ENCODE results near the gene SLC10A7. TPM values are rescaled to one million over a fixed set of nuclear protein-coding genes. Genes with fewer than 3 reads are reported as not detected.

SLC10A7 gene
- total and polyA plus RNA-seq, 2 of the 8 experiments (the other 6 are each of a cell fraction or from before 2014, with no cell fraction given): 2.5 to 2.9 TPM

GRCh38 chr4:146401274-146401673, 120.5 kb downstream of the SLC10A7 start:
- no peak overlapping the region for H3K4ac ChIP-seq (replicated peaks; ENCODE audit: insufficient read length, low read depth, low read length)
- no peak overlapping the region for H2BK5ac ChIP-seq (ENCODE audit: low read depth, low read length)
- ChIA-PET CTCF (ENCODE audit: partially characterized antibody) (no interaction called here), POLR2A (ENCODE audit: partially characterized antibody) (no interaction called here)
- H3K4me2 ChIP-seq (ENCODE audit: insufficient read depth in 1 of 2, low read depth in 2 of 2, low read length in 2 of 2): no peak overlapping the region
- no peak overlapping the region for H3K14ac ChIP-seq (ENCODE audit: insufficient read length)
- H4K5ac ChIP-seq (ENCODE audit: insufficient read length, low read depth, low read length): no peak overlapping the region
- no peaks in the 10 kb centered on the region for H3K36me3 ChIP-seq (ENCODE audit: control insufficient read depth in 2 of 4, insufficient read depth in 4 of 4, low read length in 3 of 4)
- H2BK20ac ChIP-seq (ENCODE audit: low read length): no peak overlapping the region
- no peak overlapping the region for H4K8ac ChIP-seq (ENCODE audit: extremely low read depth, insufficient read depth, low read length)
- H3K4me1 ChIP-seq (replicated peaks in 1 of 4; ENCODE audit: control insufficient read depth in 3 of 4, insufficient read depth in 4 of 4, low read length in 3 of 4): no peaks in the 10 kb centered on the region
- TF ChIP-seq GTF2F1 (IDR thresholded peaks at IDR 0.05; ENCODE audit: borderline replicate concordance, low read depth, low read length) (no peak), SIN3A (conservative IDR thresholded peaks at IDR 0.05 in 1 of 2, IDR thresholded peaks at IDR 0.05 in 1 of 2; ENCODE audit: low read depth in 1 of 2, low read length in 2 of 2) (no peak), FOSL1 (IDR thresholded peaks at IDR 0.05; ENCODE audit: insufficient read depth, low read depth, low read length) (no peak), SRF (IDR thresholded peaks at IDR 0.05; ENCODE audit: low read depth, low read length) (no peak), KDM5A (IDR thresholded peaks at IDR 0.05; ENCODE audit: low read length) (no peak), RBBP5 (IDR thresholded peaks at IDR 0.05; ENCODE audit: borderline replicate concordance, low read depth, low read length) (no peak), CTCF (IDR thresholded peaks at IDR 0.05; ENCODE audit: control extremely low read depth in 1 of 3, insufficient read depth in 1 of 3, low read depth in 1 of 3, low read length in 3 of 3) (no peak), CBX5 (IDR thresholded peaks at IDR 0.05; ENCODE audit: low read depth, low read length) (no peak)
- no peak overlapping the region for H2AFZ ChIP-seq (ENCODE audit: low read length)
- no peak overlapping the region for H2BK12ac ChIP-seq (ENCODE audit: low read depth, low read length)
- no peak overlapping the region for H3K4me3 ChIP-seq (ENCODE audit: extremely low read depth in 1 of 4, insufficient read depth in 2 of 4, low read depth in 3 of 4, low read length in 4 of 4)
- H3K27ac ChIP-seq (ENCODE audit: low read depth, low read length): no peak overlapping the region
- H3K27me3 ChIP-seq (replicated peaks in 1 of 4; ENCODE audit: control insufficient read depth in 3 of 4, extremely low read depth in 1 of 4, insufficient read depth in 3 of 4, low read length in 3 of 4): no peaks in the 10 kb centered on the region
- no peaks in the 10 kb centered on the region for H4K20me1 ChIP-seq (replicated peaks in 1 of 2; ENCODE audit: control insufficient read depth in 1 of 2, insufficient read depth in 2 of 2, low read length in 2 of 2)
- H3K18ac ChIP-seq (ENCODE audit: extremely low read depth, low read length): no peak overlapping the region
- H3K56ac ChIP-seq (replicated peaks; ENCODE audit: insufficient read length, low read depth, low read length): no peak overlapping the region
- DNase-seq (ENCODE audit: low read depth in 1 of 2, low spot score in 2 of 2) (no peak), FAIRE-seq (no peak)
- H3K9ac ChIP-seq (replicated peaks in 1 of 4; ENCODE audit: extremely low read depth in 1 of 4, low read depth in 3 of 4, low read length in 3 of 4): no peak overlapping the region
- no peaks in the 10 kb centered on the region for H3K79me1 ChIP-seq (ENCODE audit: low read depth, low read length)
- no peaks in the 10 kb centered on the region for H3K23me2 ChIP-seq (ENCODE audit: low read depth, low read length)
- H4K91ac ChIP-seq (replicated peaks; ENCODE audit: insufficient read length, low read length): no peak overlapping the region
- H3K23ac ChIP-seq (ENCODE audit: insufficient read length): no peak overlapping the region
- H3K9me3 ChIP-seq (ENCODE audit: insufficient read depth in 2 of 2, low read depth in 1 of 2, low read length in 1 of 2): no peaks in the 10 kb centered on the region
- WGBS, 2 experiments (ENCODE audit: extremely low coverage in 1 of 2, insufficient coverage in 1 of 2, insufficient read length in 1 of 2, insufficient replicate concordance in 2 of 2, low coverage in 1 of 2, low lambda C conversion rate in 2 of 2, missing lambda C conversion rate in 1 of 2): 81% methylated on average over 2 of the region's 2 CpGs; no CpG with 5 or more reads in 1 of the 2 experiments
- no peaks in the 10 kb centered on the region for H3K79me2 ChIP-seq (ENCODE audit: control insufficient read depth in 1 of 2, insufficient read depth in 2 of 2, low read length in 2 of 2)
- H2AK5ac ChIP-seq (ENCODE audit: low read depth, low read length): no peak overlapping the region
- H2BK120ac ChIP-seq (replicated peaks; ENCODE audit: low read depth, low read length): no peak overlapping the region
- no peak overlapping the region for H2BK15ac ChIP-seq (ENCODE audit: low read length)
